Heart right ventricle (tissue), 16 donors: Measurements from ENCODE around the gene MGMT. TPM values are rescaled to one million over a fixed set of nuclear protein-coding genes. Genes with fewer than 3 reads are reported as not detected.

Source experiments
- ATAC-seq, 8 donors: fragments of 200-7000 bp; cut with Tn5 transposase; one replicate each; pipeline ENCODE4 v1.9.1; 2020; ENCODE audit warnings: mild to moderate bottlenecking in 8 of 8, moderate library complexity in 8 of 8, moderate number of reproducible peaks in 1 of 8
- DNase-seq, 2 donors: peaks; one replicate each; pipeline ENCODE4 v3.0.0-alpha.2; 2020
- H3K27ac ChIP-seq, 10 donors: fragments of 200-600 bp; sonication (generic) in 2 of 10; one replicate each; pipeline versions ENCODE4 v1.5.0 to v1.8.0; 2020 to 2022; ENCODE audit warnings: mild to moderate bottlenecking in 3 of 10
- H3K27me3 ChIP-seq, 7 donors: fragments of 200-600 bp; one replicate each; pipeline ENCODE4 v1.8.0; 2021 to 2022; ENCODE audit warnings: mild to moderate bottlenecking in 2 of 7
- H3K36me3 ChIP-seq, 9 donors: fragments of 200-600 bp; sonication (generic) in 1 of 9; one replicate each; pipeline versions ENCODE4 v1.5.0 to v1.8.0; 2020 to 2022; ENCODE audit warnings: mild to moderate bottlenecking in 2 of 9
- H3K4me1 ChIP-seq, 9 donors: fragments of 200-600 bp; sonication (generic) in 1 of 9; one replicate each; pipeline versions ENCODE4 v1.5.0 to v1.8.0; 2020 to 2022; ENCODE audit warnings: mild to moderate bottlenecking in 4 of 9
- H3K4me3 ChIP-seq, 10 donors: fragments of 200-600 bp; sonication (generic) in 2 of 10; one replicate each; pipeline versions ENCODE4 v1.5.0 to v1.8.0; 2020 to 2022; ENCODE audit warnings: mild to moderate bottlenecking in 7 of 10, moderate library complexity in 2 of 10
- H3K9me3 ChIP-seq, 11 donors: fragments of 200-600 bp in 10 of 11; sonication (generic) in 2 of 11; one replicate each; pipeline versions ENCODE4 v1.5.0 to v1.8.0; 2013 to 2022; ENCODE audit warnings: mild to moderate bottlenecking in 2 of 11, control low read depth in 1 of 11, moderate library complexity in 1 of 11
- CTCF ChIP-seq, 9 donors: fragments of 200-600 bp; sonication (generic) in 2 of 9; IDR thresholded peaks; one replicate each; pipeline versions ENCODE4 v1.5.0 to v1.8.0; 2021 to 2022; ENCODE audit warnings: antibody characterized with exemption in 9 of 9, mild to moderate bottlenecking in 5 of 9, moderate library complexity in 1 of 9
- WGBS, 2 donors: extraction: QIAGEN DNeasy Blood & Tissue Kit; methylation state at CpG; one replicate each; pipeline ENCODE4 v1.1.7; 2013; ENCODE audit warnings: inconsistent platforms in 1 of 2; 5-methylcytosine and 5-hydroxymethylcytosine counted together
- intact Hi-C, 10 donors: fragments of 100-400 bp; cut with DNase I; formaldehyde crosslinking; loops; one replicate each; pipeline versions ENCODE4 v1.11.1 to v1.14.2; 2022
- polyA plus RNA-seq, 2 donors: library from polyadenylated mRNA; stranded (reverse); fragments of 200-250 nt; gene quantifications; one replicate each; pipeline ENCODE4 v1.2.3, GENCODE V29; 2013
- total RNA-seq, 10 donors: library from RNA; stranded (reverse); fragmentation: NEBNext Ultra II Directional in 3 of 10; extraction: Animal tissue kit (Norgen Biotek cat#: 25700) in 3 of 10; gene quantifications; one replicate each; pipeline versions ENCODE4 v1.2.1 to v1.2.4, GENCODE V29; 2021 to 2023
- donor health status: Arrhythmogenic right ventricular cardiomyopathy.
- donor health status: ischemic (EF 13 %, LVEDD 7.1; RV severe dilation, severe dysfunction).
- donor health status: healthy with polysubstance abuse.
- donor health status: DM: no; HTN: yes; CAD: no.
- donor health status: DM: no; HTN: no; CAD: no.
- donor health status: ischemic (EF 25% LVEDD 6.9; RV normal size, moderate dysfunction).
- donor health status: ischemic (EF 25% LVEDD 5.7; RV mildly dilated, moderate dysfunction).
- donor health status: healthy.
- donor health status: DM: yes; HTN: yes; CAD: no.
- donor health status: Ischemic cardiomyopathy.
- donor health status: ischemic (EF 35%, LVEDD 5.7; RV mildly dilated, moderate dysfunction).
- donor health status: nonischemic (EF 11% LVEDD 7.7; RV severe dilation, severe dysfunction).
- donor health status: DM: yes; HTN: yes; CAD: no.
- donor health status: PGD.
- donor health status: ischemic (EF 29% LVEDD 5.4; RV normal size, mild dysfunction).
- donor health status: nonischemic (EF 23%, LVEDD 6.1; RV moderate dilation, normal function).

Gene MGMT
- total and polyA plus RNA-seq, 12 donors = 8.4 to 17.8 (median 12.9) TPM

- whole genome bisulfite sequencing, 2 donors = 92 to 93% methylated on average over 12 of the region's 12 CpGs
- H3K4me3 ChIP-seq = no peak overlapping the region
- peak overlapping the region in 2 of 10 donors; percentile 43 to 49 for H3K27ac ChIP-seq
- intact Hi-C loops = no loop called here
- ATAC-seq = no peak
- no peak for DNase-seq
- no peaks in the 10 kb centered on the region for H3K9me3 ChIP-seq
- TF ChIP-seq CTCF (IDR thresholded peaks at IDR 0.05) = no peak
- H3K4me1 ChIP-seq = peaks cover 0 to 22% (median 3%) of the 10 kb centered on the region in 9 donors
- no peaks in the 10 kb centered on the region for H3K27me3 ChIP-seq
- H3K36me3 ChIP-seq = no peaks in the 10 kb centered on the region
Observed at GRCh38 chr10:129613377-129613980, 146.4 kb downstream of the MGMT start.

GRCh38 chr10:129614341-129614740 is 147.3 kb downstream of the MGMT start:
- DNase-seq = no peak
- 70 to 75% methylated on average over 19 of the region's 19 CpGs for WGBS, 2 donors
- Histone ChIP-seq H3K36me3 (no peaks in the 10 kb centered on the region), H3K4me3 (no peak overlapping the region), H3K9me3 (no peaks in the 10 kb centered on the region), H3K27ac (no peak overlapping the region), H3K4me1 (peaks cover 0 to 22% (median 3%) of the 10 kb centered on the region in 9 donors), H3K27me3 (no peaks in the 10 kb centered on the region)
- TF ChIP-seq CTCF (IDR thresholded peaks at IDR 0.05) = no peak
- intact Hi-C loops = no loop called here
- peak in 1 of 8 donors; percentile 27 for ATAC-seq

- DNase-seq (no peak), ATAC-seq (no peak)
- Histone ChIP-seq H3K27me3 (no peaks in the 10 kb centered on the region), H3K36me3 (no peaks in the 10 kb centered on the region), H3K4me3 (no peak overlapping the region), H3K4me1 (peaks cover 0 to 22% (median 3%) of the 10 kb centered on the region in 9 donors), H3K9me3 (no peaks in the 10 kb centered on the region), H3K27ac (no peak overlapping the region)
- intact Hi-C loops = no loop called here
- TF ChIP-seq CTCF (IDR thresholded peaks at IDR 0.05) = no peak
- 96 to 98% methylated on average over 9 of the region's 9 CpGs for WGBS, 2 donors
Observed at GRCh38 chr10:129615381-129615780, 148.3 kb downstream of the MGMT start.

GRCh38 chr10:129615921-129616525 is 149.0 kb downstream of the MGMT start:
- 97% methylated on average over 14 of the region's 14 CpGs for WGBS, 2 donors
- TF ChIP-seq CTCF (IDR thresholded peaks at IDR 0.05) = no peak
- Histone ChIP-seq H3K9me3 (no peaks in the 10 kb centered on the region), H3K4me3 (no peak overlapping the region), H3K4me1 (peaks cover 0 to 22% (median 3%) of the 10 kb centered on the region in 9 donors), H3K27ac (no peak overlapping the region), H3K27me3 (no peaks in the 10 kb centered on the region), H3K36me3 (no peaks in the 10 kb centered on the region)
- intact Hi-C loops = no loop called here
- DNase-seq = no peak
- ATAC-seq = no peak
